Endothelial cell of hepatic sinusoid (primary cell): Measurements from ENCODE around the gene CFH.
"Not testable (repeated sequence)": the region's sequence is repeated elsewhere in the genome, so short reads cannot be mapped to it uniquely, and the experiment has no call there.

Source experiments
- in situ Hi-C: cut with HindIII; loops from 2 replicates; pipeline ENCODE4 v1.10.0; 2017; ENCODE audit warnings: low sequenced_read_pairs

The CFH gene

DNA sequence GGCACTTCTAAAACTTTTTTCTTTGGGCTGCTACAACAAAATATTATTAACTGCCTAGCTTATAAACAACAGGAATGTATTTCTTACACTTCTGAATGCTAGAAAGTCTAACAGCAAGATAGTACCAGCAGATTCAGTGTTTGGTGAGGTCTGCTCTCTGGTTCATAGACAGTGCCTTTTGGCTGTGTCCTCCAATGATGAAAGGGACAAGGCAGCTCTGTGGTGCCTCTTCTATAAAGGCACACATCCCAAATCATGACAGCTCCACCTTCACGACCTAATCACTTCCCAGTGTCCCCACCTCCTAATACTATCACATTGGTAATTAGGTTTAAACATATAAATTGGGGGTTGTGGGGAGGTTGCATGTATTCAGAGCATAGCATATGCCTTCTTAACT, 9.5 kb downstream of the CFH start:
- in situ Hi-C loops, result no loop called here

DNA sequence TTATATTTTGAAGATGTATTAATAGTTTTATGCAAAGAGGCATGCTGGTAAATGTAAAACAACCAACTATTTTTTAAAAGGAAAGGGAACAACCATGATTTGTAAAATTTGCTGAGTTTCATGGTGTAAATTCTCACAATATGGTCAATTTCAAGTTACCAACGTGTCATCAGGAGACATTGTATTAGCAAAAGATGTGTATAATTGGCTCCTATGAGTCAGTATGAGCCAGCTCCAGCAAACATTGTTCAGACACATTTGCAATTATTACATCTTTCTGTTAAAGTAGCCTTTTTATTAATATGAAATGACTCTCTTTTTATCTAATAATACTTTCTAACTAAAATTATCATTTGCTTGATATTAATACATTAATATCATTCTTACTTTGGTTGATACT, 15.3 kb downstream of the CFH start:
- in situ Hi-C loops, result no loop called here

DNA sequence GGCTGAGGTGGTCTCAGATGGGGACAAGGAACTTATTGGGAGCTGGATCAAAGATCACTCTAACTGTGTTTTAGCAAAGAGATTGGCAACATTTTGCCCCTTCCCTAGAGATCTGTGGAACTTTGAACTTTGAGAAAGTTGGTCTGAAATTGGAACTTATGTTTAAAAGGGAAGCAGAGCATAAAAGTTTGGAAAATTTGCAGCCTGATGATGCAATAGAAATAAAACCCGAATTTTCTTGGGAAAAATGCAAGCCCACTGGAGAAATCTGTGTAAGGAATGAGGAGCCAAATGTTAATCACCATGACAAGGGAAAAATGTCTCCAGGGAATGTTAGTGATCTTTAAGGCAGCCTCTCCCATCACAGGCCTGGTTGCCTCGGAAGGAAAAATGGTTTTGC, 17.2 kb downstream of the CFH start:
- in situ Hi-C loops, result no loop called here

DNA sequence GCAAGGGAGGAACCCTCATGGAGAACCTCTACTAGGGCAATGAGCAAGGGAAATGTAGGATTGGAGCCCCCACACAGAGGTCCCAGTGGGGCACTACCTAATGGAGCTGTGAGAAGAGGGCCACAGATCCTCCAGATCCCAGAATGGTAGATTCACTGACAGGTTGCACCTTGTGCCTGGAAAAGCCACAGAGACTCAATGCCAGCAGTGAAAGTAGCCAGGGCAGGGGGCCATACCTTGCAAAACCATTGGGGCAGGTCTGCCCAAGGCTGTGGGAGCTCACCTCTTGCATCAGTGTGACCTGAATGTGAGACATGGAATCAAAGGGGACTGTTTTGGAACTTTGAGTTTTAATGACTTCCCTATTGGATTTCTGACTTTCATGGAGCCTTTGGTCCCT, 17.9 kb downstream of the CFH start:
- in situ Hi-C loops, result no loop called here

DNA sequence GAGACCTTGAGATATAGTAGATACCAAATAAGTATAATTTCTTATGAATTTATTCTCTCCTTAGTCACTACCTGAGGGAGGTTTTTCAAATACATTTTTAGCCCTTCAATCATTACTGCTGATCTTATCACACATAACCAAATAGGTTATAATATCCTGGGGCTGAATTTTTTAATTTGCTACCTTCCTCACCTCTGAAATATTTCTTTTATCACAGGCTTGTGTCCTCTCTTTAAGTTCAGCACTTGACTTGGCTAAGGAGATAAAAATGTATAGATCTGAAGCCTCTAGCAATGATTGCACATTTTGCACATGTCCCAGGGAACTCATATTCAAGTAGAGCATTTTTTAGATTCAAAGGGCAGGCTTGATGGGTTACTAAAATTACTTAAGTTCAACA, 23.1 kb downstream of the CFH start:
- in situ Hi-C loops, result no loop called here

DNA sequence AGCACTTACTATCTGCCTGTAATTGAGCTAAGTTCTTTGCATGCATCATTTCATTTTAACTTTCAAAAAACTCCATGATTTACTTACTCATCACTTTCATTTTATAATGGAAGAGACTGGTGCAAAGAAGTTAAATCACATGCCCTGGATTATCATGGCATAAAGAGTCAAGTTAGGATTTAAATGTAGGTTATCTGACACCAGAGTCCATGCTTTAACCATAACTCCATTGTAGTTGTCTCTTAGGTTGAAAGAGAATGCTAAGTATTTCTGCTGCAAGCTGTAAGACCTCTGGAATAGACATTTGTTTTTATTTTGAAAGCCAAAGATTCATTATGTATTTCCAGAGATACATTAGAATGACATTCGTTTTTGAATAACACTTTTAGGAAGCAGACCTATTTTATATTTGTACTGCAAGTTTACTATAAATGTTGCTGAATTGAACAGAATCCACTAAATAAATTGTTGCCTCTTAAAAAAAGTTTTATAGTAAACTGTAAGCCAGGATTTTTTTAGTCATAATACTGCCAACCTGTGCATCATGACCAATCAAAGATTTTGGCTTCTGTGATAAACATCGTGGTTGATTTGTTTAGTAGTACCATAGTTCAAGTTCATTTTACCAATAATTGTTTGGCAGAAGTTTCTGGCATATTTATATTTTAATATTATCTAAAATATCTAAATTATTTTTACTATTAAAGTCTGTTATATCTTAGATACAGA, 26.1 kb downstream of the CFH start:
- in situ Hi-C loops, result no loop called here

DNA sequence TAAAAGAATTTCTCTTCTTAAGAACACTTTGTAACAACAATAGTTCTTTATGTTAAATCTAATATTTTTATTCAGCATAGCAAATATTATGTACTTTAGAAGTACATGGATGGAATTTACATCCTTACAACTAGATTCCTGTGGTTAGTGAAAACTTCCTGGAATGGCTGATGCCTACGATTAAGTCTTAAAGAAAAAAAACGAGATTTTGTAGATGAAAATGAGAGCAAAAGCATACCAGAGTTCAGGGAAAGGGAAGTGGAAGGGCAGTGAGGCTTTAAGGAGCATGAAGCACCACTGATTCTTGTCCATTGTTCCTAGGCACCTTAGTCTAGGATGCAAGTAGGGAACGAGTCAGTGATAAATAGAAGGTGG, 26.7 kb downstream of the CFH start:
- in situ Hi-C loops, result no loop called here

DNA sequence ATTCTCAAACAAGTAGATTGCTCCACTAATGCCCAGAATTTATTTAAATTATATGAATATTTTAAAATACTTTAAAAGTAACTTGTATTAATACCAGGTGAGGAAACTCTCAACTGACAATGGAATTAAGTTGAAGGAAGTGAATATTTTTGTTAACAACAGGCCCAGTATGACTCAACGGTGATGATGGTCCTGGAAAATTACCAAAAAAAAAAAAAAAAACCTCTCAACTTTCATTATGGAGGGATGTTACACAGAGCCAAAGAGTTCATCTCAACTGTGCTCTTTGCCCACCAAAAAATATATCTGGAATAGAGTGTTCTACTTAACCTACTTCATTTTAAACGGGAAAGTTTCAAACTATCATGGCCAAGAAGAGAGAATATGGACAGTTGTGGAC, 28.3 kb downstream of the CFH start:
- in situ Hi-C loops, result no loop called here

DNA sequence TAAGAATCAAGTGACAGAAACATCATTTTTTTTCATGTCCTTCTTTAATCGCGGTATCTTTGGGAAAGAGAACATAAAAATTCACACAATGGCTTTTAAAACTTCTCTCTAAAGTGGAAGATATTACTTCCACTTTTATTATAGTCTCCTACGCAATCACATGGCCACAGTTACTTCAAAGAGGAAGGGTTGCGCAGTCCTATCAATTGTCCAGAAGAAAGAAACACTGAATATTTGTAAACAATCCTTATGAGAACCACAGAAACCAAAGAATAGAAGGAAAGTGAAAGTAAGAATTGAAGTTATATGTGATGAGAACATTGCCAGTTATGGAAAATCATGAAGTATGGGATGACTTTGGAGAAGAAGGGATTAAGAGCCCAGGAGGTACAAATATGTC, 32.6 kb downstream of the CFH start:
- in situ Hi-C loops, result no loop called here

DNA sequence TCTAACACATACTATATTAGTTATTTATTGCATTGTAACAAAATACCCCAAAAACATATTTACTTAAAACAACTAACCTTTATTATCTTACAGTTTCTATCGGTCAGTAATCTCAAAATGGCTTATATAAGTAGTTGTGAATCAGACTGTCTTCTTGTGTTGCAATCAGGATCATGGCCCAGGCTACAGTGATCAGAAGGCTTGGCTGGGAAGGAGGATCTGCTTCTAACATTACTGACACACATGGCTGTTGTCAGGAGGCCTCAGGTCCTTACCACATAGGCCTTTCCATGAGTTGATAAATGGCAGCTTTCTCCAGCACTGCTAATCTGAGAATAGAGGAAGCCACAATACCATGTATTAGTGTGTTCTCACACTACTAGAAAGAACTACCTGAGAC, 33.7 kb downstream of the CFH start:
- in situ Hi-C loops, result no loop called here

DNA sequence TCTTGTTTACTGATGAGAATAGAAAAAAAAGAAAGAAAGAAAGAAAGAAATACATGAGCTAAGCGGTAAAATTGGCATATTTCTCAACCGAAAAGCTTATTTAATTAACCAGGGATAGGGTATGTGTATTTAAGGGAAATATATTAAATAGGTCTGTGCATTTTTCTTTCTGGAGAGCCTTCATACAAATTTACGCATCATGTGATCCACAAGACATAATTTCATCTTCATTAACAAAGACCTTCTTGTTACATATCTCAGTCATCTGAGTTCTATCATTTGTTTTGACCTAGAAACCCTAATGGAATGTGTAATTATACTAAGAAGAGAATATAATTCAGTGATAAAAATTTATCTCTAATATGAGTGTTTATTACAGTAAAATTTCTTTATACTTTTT, 37.2 kb downstream of the CFH start:
- in situ Hi-C loops, result no loop called here

DNA sequence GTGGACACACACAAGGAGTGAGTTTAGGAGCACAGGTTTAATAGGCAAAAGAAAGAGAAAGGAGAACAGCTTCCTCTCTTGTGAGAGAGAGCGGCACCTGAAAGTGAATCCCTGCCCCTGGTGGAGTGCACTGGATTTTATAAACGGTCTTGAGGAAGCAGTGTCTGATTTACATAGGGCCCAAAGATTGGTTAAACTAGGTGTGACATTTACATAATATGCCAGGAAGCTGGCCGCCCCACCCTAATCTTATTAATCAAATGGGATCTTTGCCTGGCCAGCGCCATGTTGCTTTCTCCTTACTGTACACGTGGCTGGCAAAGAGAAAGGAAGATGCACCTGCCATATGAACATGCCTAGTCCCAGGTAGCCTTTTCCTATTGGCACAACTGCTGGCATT, 38.7 kb downstream of the CFH start:
- in situ Hi-C loops, result no loop called here

DNA sequence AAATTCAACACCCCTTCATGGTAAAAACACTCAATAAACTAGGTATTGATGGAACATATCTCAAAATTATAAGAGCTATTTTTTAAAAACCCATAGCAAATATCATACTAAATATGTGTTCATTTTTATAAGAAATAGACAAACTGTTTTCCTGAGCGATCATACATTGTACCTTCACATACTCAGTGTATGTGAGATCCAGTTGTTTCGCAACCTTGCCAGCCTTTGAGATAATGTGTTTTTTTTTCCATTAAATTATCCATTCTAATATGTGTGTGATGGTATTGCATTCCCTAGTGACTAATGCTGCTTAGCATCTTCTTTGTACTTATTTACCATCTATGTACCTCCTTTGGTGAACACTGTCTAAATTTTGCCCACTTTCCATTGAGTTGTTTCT, 47.1 kb downstream of the CFH start:
- in situ Hi-C loops, result no loop called here

DNA sequence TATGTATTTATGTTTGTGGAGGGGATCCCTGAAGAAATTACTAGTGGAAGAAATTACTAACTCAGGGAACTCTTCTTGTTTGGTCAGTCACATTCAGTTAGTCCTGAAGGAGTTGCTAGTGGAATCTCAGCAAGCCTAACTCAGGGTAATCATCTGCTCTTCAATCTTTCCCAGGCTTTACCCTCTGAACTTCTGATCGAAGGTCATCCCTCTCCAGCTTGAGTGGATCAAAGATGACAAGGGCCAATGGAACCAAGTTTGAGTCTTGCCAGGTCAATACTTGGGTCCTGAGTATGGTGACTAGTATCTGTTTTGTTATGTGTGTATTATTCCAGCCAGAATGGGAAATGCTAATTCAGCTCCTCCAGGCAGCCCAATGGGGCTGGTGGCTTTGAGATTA, 49.3 kb downstream of the CFH start:
- in situ Hi-C loops, result no loop called here

DNA sequence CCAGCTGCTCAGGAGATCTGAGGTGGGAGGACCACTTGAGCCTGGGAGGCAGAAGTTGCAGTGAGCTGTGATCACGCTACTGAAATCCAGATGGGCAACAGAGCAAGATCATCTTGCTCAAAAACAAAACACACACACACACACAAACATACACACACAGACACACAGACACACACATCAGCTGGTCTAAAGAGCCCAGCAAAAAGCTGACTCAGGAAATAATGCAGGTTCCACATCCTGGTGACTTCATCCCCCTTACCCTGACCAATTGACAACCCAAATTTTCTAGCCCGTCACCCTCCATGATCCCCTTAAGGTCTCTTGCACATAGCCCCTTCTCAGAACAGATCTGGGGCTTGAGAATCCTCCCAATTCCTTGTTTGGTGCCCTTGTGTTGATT, 58.0 kb downstream of the CFH start:
- in situ Hi-C loops, result not testable (repeated sequence)

DNA sequence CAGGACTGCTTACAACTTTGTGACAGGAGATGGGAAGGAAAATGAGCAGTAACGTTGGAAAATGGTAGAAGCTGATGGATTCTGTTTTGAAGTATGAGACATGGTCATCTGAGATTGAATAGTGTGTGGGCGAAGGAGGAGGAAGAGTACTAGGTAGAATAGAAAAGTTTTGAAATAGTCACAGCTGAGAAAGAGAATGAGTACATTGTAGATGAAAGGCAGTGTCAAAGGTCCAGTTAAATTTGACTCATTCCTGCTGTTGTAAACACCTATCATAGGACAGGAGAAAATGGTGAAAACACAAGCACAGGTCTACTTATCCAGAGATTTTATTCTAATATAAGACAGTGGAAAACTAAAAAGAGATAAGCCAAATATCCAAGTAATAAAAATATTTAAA, 66.0 kb downstream of the CFH start:
- in situ Hi-C loops, result no loop called here

DNA sequence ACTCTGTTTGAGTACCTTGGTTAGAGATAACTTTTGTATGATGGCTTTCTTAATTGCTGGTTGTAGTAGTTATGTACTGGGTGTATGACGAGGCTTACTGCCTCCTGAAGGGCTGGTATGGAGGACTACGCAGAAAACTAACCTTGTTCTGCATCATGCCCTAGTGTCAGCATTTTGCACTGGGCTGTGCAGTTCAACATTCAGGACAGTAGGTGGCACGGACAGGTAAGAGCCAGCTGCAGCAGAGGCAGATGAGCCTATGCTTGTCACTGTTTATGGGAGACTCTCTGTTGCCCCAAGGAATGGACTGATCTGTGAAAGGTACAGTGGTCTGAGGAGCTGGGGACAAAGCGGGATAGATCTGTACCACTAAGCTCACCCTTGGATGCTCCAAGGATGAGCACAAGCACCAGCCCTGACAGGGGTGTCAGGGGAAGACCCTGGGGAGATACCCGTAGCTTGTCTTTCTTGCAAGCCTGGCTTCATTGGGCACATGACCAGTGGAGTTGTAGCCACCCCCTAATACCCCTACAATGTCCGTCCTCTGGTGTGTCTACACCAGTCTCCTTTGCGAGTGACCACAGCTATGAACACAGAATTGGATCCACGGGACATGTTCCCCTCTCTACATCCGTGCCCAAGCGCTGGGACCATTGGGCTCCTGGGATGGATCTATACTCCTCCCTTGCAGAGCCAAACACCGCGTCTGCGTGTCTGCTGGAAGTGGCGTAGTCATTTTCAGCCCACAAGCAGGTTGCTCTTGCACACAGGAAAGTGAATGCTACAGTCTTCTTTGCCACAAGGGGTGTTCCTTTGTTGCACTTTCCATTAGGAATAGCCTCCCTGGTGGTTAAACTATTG, 71.7 kb downstream of the CFH start:
- in situ Hi-C loops, result no loop called here

DNA sequence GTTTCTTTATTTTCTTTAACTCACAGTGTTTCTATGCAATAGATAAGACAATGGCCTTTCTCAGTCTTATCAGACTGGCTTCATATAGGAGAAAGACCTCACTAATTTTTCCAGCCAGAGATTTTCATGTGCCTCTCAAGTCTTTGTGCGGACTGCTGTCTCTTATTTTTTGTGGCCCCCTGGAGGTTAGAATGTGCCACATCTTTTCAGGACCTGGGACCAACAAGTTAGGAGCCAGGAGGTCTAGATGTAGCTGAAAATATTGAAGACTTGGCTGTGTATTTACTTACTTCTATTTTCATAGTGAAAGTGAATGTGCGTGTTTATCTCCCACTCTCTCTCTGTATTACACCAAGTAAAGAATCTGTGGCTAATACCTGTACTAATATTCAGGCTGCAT, 80.7 kb downstream of the CFH start:
- in situ Hi-C loops, result no loop called here

DNA sequence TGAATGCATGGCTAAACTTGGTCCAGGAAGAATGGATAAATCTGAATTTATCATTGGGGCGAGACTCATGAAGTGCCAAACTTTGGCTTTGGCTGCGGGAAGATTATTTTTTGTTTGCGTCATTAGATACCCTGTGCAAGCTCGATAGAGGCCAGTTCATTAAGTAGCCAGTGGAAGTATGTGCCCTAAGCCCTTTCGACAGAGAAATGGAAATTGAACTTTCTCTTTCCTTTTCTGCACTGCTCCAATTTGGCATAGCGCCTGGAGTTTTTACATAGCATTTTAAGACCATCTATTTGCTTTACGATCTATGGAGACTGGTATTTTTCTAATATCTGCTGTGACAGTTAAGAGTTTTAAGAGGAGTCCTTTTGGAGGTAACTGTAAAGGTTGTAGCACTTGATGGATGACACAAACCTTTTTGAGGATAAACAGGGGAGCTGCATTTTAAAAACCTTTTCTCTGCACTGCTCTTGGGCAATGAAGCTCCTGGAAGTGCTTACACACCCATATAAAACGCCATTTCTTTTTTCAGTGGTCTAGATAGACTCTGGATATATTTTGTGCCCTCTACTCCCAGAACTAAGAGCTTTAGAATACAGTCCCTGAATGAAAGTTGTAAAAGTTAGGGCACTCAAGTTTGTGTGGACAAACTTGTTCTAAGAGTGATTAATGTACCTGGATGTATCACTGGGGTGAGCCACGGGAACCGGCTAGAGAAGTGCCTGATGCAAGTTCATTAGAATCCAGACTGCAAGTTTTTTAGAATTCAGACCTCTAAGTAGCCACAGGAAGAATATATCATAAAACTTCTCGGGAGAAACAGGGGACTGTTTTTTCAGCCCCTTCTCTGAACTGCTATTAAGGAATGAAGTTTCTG, 81.5 kb downstream of the CFH start:
- in situ Hi-C loops, result no loop called here

DNA sequence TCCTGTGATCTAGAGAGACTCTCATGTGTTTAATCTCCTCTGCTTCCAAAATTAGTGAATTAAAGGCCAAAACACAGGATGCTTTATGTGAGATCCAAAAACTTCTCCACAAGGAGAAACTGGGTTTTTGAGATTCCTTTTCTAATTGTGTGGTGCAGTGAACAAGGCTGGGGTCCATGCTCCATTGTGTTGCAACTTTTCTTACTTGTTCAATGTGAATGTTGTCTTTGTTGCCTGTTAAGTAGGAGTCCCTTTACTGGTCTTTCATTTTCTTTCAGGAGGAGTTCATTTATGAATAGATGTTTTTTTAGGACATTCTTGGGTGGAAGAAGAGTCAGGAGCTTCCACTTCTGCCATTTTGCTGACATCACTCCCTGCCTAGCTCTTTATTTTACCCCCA, 82.2 kb downstream of the CFH start:
- in situ Hi-C loops, result no loop called here

DNA sequence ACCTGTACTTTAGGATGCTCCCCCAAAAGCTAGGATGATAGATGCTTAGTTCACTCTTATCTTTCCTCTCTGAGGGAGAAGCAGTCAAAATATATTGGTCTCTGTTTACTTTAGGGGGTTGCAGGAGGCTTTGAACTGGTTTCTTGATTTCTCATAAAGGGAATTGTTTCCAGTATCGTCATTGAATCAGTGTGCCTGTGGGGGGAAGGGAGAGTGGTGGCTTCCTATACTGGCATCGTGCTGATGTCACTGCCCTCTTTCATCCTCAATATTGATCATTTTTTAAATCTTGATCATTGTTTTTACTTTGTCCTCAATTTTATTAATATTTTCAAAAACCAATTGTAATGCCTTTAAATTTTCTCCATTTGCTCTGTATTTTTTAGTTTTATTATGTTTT, 82.6 kb downstream of the CFH start:
- in situ Hi-C loops, result no loop called here

DNA sequence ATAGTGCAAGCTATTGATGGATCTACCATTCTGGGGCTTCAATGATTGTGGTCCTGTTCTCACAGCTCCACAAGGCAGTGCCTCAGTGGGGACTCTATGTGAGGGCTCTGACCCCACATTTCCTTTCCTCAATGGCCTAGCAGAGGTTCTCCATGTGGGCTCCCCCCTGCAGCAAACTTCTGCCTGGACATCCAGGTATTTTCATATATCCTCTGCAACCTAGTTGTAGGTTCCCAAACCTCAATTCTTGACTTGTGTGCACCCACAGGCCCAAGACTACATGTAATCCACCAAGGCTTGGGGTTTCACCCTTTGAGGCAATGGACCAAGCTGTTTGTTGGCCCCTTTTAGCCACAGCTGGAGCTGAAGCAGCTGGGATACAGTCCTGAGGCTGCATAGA, 86.9 kb downstream of the CFH start:
- in situ Hi-C loops, result no loop called here
